Measurements from ENCODE around the gene IQGAP2. TPM values are rescaled to one million over a fixed set of nuclear protein-coding genes. Genes with fewer than 3 reads are reported as not detected.
A peak's percentile ranks its signal among the peaks of the same experiment; 100 is the strongest.

Gene IQGAP2
- total RNA-seq, 1 donor: 86.2 TPM

DNA sequence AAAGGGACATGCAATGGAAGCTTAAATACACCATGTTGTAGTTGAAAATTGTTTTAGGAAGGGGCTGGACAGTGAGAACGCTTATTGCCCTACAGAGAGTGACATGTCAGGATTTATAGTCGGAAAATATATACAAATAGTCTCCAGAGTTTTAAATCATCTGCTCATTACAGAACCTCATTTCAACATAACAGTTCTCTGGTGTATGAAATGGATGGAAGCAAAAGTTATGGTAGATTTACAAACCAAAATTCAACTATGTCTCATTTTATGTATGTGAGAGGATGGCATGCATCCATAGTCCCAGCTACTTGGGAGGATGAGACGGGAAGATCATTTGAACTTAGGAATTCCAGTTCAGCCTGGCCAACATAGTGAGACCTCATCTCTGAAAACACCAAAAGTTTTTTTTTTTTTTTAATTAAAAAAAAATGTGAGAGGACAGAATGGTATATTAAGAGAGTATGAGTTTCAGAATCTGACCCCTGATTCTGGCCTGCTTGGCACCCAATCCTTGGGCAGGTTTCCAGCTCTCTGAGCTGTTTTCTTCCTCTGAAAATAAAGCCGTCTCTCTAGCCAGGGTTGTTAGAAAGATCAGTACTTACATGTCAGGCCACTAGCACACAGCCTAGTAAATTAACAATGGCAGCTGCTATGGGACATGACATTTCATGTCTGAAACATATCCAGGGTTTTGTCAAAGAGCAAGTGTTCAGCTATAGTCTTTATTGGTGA is 40.1 kb downstream of the IQGAP2 start:
- peak in 1 of 3 donors; percentile 36 for DNase-seq (ENCODE audit: low read depth in 2 of 3, low spot score in 2 of 3)

DNA sequence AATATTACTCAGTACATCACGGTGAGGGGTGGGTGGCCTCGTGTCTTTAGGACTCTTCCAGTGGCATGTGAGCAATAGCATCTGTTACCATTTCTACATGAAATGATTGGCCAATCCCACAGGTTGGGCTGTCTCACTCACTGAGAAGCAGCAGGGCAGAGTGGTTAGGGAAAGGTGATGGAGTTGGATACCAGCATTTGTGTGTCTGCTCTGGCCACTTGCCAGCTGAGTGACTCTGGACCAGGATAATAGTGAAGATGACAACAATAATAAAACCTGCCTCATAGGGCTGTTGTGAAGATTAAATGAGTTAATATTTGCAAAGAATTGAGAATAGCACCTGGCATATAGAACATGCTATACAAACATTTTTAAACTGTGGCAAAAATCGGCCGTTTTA is 42.0 kb downstream of the IQGAP2 start:
- no peak for DNase-seq (ENCODE audit: low read depth in 2 of 3, low spot score in 2 of 3)

DNA sequence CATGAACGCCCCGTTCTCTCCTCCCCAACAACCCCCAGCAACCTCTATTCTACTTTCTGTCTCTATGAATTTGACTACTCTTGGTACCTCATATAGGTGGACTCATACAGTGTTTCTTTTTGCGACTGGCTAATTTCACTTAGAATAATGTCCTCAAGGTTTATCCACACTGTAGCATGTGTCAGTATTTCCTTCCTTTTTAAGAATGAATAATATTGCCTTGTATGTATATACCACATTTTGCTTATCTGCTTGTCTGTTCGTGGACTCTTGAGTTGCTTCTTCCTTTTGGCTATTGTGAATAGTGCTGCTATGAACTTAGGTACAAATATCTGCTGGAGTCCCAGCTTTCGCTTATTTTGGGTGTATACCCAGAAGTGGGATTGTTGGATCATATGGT is 42.7 kb downstream of the IQGAP2 start:
- peak in 2 of 3 donors; percentile 40 to 45 for DNase-seq (ENCODE audit: low read depth in 2 of 3, low spot score in 2 of 3)

DNA sequence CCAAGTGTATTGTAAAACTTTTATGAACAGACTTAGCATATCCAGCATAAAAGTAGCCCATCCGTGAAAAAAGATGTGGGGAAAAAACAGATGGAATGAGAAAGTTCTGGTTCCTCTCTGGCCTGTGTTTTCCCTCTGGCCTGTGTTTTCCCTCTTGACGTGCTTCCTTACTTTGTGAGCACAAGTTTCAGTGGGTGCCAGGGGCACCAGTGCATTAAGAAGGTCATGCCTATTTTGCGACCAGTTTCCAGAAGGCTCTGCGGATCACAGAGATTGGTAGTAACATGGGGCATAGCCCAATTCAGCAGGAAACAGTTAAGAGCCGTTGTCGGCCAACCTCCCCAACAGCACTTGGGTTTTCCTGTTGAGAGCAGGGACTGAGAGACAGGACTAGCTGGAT is 43.7 kb downstream of the IQGAP2 start:
- DNase-seq (ENCODE audit: low read depth in 2 of 3, low spot score in 2 of 3): no peak

DNA sequence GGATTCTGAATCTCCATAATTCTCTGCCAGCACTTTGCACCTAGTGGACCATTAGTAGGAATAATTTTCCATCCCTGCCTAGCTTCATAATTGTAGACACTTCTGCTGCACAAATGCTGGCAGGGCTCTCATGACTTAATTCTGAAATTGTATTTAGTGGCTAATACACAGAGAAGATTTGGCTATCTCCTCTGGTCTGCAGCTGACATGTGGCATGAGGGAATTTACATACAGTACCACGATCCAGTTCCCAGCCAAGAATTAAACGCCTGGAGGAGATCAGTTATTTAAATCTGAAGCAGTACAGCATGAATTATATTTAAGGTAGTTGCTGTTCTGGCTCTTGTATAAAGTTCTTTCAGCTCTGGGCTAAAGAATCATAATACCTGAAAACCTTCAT is 46.5 kb downstream of the IQGAP2 start:
- DNase-seq (ENCODE audit: low read depth in 2 of 3, low spot score in 2 of 3): no peak

DNA sequence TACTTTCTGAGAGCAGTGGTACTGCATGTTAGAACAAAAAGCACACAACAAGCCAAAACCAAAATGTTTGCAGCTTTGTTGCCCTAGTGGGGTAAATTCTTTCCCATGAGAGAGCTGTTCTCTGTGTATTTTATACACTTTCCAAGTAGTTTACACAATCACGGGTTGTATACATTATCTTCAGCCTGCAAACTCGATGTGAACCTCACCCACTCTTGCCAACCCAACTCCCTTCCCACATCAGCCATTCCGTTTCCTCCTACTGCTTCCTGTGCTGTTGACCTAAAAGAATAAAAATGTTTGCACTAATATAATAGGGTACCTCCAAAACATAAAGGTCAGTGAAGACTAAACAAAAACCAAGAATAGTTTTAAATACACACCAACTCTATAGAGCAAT is 47.0 kb downstream of the IQGAP2 start:
- no peak for DNase-seq (ENCODE audit: low read depth in 2 of 3, low spot score in 2 of 3)

DNA sequence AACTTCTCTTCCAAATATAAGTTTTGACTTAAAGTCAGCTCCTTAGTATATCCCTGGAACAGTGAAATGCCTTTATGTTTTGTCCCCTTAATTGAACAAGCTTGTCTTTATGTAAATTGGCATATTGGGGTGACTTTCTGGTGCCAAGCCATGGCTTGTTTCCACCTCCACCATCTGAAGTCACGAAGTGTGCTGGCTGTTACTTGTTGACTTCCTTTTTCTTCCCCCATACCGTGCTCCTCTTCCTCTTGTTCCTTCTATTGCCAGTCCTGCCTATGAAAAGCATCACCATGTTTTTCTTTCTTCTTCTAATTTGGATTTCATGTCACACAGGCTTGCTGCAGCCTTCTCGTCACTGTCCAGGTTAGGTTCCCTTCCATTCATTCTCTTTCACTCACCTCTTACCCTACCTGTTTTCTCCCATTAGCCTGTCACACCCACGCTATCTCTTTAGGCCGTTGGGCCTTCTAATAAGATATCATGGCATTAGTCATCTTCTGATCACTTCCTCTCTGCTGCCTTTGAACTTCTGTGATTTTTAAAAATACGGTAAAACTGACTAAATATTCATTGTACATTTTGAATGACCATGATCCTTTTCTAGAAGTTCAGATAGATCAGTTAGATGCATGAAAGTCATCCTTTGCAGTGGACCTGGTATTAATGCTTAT is 48.1 kb downstream of the IQGAP2 start:
- no peak for DNase-seq (ENCODE audit: low read depth in 2 of 3, low spot score in 2 of 3)

DNA sequence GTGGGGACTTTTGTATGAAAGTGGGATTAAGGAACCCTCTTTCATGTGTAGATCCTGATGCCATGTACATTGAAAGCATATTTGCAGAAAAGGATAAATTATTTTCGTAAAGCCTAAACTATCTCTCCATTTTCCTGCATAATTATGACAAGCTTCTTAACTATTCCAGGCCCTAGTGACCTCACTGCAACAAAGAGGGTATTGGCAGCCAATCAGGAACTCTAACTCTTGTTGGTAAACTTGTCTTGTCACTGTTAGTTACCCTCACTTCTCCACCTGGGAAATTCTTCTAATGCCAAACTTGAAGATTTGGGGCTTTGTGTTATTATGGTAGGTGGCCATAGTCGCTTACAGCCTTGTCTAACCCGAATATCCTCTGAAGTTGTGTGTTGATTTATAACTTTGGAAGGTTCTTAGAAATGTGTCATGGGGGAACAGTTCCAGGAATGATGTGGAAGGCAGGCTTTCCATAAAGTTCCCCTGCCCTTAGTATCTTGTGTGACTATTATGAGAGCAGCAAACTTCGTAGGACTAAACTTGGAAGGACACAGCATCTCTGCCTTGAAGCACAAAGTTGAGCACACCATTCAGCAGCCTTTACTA is 52.5 kb downstream of the IQGAP2 start:
- no peak for DNase-seq (ENCODE audit: low read depth in 2 of 3, low spot score in 2 of 3)

DNA sequence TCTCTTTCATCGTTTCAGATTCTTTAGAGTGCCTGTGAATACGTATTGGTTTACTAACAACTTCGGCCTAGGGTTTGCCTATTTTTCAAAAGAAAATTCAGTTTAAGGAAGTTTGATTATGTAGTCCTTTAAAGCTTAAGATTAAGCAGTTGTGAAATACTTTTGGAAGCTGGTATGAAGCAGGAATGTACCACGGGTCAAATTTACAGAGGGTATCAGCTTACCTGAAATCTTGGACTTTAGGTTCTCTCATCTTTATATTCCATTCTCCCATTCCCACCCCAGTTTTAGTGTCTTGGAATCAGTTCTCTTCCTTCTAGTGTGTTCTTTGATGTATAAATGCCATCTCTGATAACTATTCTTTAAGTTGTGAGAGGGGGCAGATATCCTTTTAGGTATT is 53.2 kb downstream of the IQGAP2 start:
- DNase-seq (ENCODE audit: low read depth in 2 of 3, low spot score in 2 of 3): no peak

DNA sequence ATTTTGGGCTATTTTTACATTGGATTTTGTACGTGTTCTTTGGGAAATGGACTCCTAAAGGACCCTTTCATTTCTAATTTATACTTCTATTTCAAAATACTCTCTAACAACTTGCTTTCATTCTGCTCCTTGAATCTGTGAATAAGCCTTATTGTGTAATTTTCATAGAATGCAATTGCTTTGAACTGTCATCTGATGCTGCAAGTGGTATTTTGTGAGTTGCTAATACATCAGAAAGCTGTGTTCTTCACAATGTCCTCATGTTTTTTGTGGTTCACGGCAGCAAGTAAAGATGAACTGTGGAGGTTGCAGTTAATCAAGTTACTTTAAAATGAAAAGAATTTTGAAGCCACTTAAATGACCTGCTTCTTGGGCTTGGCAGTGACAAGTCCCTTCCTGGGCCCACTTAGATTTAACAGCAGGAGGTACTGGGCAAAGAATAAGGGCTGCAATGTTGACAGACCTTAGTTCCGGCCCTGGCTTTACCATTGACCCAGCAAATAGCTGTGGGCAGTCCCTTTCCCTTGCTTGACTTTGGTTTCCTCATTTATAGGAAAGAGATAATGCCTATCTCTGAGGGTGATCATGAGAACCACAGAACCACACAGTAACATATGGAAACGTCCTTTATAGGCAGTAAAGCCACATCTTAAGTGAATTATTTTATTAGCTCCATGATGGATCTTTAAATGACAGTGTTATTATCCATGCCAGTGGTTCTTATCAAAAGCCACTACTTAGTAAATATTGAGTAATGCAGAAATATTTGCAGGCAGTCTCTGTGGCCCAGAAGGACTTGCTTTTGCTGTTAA is 54.8 kb downstream of the IQGAP2 start:
- no peak for DNase-seq (ENCODE audit: low read depth in 2 of 3, low spot score in 2 of 3)

DNA sequence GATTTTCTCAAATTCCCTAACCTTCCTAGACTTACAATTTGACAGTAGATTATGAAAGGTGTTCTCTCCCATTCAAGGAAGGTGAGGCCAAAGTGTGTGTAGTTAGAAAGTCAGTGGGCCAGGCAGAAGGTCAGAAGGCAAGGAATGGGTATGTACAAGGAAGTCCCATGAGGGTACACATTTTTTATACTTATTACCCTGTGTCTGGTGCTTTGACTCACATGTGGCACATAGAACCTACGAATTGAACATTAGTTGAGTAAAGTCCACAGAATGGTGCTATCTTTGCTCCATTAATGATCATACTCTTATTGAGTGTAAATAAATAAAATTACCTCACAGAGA is 55.4 kb downstream of the IQGAP2 start:
- no peak for DNase-seq (ENCODE audit: low read depth in 2 of 3, low spot score in 2 of 3)

DNA sequence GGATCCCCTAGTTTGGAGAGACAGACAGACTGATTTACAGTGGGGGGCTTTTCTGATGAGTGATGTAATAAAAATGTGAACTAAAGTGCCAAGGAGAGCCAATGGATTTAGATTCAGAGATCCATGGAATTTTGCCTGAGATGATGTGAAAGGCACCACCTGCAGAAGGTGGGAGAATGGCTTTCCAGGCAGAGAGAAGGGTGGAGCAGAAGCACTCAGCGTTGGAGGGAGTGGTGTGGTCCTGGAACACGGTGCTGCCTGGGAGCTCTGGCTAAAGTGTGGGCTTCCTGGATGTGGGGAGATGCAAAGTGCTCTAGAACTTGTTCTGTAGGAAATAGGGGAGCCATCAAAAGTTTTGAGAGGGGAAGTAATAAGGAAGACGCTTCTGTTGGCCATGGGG is 57.0 kb downstream of the IQGAP2 start:
- no peak for DNase-seq (ENCODE audit: low read depth in 2 of 3, low spot score in 2 of 3)

DNA sequence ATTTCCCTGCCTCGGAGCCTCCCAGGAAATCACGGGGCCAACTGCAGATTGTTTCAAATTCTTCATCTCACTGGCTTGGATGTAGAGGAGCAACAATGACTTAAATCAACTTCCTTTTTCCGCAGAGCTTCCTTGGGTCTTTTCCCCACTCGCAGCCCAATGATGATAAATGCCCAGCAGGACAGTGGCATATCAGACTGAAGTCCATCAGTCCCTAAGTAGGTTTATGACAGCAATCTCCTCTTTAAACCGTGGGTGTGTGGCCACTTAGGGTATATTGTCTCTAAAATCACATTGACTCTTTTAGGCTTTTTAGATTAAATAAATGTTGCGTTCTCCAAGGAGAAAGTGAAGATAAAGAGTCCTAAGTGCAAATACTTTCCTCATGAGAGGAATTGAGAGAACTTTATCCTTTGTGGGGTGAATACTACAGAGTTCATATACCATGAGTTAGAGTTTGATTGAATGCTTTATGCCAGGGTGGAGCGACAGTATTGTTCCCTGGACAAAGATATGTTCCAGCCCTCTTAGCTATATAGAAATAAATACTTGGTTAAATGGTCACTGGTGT is 59.1 kb downstream of the IQGAP2 start:
- no peak for DNase-seq (ENCODE audit: low read depth in 2 of 3, low spot score in 2 of 3)

DNA sequence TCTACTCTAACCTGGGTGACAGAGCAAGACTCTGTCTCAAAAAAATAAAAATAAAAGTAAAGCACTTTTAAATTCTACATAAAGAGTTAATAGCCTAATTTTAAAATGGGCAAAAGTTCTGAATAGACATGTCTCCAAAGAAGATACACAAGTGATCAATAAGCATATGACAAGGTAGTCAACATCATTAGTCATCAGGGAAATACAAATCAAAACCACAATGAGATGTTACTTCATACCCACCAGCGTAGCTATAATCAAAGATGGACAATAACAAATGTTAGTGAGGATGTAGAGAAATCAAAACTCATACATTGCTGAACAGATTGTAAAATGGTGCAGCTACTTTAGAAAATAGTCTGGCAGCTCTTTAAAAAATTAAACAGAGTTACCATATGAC is 64.1 kb downstream of the IQGAP2 start:
- DNase-seq (ENCODE audit: low read depth in 2 of 3, low spot score in 2 of 3): no peak

DNA sequence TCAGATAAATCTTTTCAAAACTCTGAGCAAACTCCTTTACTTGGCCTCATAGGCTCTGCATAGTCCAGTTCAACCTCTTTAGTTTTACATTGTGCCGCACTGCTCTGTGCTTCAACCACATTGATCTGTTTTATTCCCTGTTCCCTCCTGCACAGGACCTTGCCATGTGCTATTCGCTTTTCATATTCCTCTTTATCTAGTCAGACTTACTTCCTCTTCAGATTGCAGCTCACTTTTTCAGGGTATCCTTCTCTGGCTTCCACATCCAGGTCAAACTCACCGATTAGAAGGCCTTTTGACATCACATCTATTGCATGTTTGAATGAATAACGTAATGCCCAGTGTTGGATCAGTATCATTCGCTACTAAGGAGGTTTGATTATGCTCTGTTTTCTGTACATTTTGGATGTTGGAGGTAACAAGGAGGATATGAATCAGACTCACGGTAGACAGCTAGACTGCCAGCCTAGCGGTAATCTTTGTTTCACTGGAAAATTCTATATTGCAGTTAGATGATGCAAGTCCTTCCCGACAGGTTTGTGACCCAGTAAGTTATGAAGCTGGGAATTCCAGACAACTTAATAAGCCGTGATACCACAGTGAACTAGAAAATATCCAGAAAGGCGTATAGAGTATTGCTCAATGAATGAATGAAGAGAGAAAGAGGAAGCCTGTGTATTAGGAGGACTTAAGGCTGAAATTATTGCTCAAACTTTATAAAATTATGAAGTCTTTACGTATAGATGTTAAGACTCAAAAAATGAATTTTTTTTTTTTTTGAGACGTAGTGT is 65.7 kb downstream of the IQGAP2 start:
- DNase-seq (ENCODE audit: low read depth in 2 of 3, low spot score in 2 of 3): no peak

DNA sequence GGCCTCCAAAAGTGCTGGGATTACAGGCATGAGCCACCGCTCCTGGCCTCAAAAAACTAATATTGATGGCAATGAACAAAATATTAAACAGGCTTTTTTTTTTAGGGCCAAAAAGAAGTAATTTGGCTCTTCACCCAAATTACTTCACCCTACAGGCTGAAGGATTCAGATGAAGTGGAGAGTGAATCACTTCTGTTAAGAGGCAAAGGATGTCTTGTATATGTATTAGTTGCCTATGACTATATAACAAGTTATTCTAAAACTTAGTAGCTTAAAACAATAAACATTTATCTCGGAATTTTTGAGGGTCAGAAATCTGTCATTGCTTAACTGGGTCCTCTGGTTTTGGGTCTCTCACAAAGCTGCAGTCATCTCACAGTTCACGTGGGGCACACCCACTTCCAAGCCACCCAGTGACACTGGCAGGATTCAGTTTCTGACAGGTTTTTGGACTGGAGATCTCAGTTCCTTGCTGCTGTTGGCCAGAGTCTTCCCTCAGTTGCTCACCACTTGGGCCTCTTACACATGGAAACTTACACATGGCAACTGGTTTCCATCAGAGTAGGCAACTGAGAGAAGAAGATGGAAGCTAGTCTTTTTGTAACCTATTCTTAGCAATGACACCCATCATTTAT is 66.7 kb downstream of the IQGAP2 start:
- no peak for DNase-seq (ENCODE audit: low read depth in 2 of 3, low spot score in 2 of 3)

DNA sequence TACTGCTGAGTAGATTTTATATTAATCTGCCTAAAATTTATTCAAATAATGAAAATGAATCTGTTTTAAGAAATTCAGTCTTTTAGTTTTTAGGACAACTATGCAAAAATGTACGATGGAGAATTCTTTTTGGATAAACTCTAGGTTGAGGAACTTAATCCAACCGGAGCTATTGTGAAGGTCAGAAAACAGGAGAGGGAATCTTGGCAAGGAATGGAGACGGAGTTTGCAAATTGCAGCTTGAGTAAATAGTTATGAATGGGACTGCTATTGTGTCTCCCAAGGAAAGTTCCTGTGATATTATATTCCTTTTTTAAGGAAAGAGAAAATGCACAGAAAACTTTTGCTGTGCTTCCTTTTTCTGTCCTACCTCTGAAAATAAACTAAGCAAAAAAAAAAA is 67.9 kb downstream of the IQGAP2 start:
- no peak for DNase-seq (ENCODE audit: low read depth in 2 of 3, low spot score in 2 of 3)

DNA sequence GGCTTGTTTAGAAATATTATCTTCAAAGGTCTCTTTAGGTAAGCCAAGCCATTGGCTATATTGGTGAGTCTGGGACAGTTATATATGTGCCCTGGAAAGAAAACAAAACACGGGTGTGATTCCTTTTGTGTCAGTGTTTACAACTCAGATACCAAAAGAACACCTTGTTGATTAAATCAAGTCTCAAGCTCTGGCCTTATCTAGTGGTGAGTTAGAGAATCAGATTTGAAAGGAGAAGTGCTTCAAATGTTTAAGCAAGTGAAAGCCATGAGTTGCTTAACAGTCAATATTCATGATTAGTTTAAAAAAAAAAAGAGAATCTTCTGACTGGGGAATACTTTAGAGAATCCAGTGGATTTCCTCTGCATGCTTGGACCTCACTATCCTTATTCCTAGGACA is 68.3 kb downstream of the IQGAP2 start:
- no peak for DNase-seq (ENCODE audit: low read depth in 2 of 3, low spot score in 2 of 3)

DNA sequence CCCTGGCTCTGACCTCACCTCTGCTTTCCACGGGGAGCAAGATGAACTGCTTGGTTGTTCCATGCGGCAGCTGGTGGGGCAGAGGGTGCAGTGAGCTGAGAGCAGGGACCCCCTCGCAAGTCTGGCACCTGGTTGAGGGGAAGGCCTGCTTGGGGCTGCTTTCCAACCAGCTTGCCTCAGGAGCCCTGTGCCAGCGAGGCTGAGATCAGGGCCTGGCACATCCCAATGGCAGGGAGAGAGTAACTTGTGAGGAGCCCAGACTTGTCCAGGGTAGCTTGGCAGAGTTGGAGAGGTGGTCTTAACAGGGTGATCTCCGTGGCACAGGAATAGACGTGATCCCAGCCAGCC is 68.9 kb downstream of the IQGAP2 start:
- DNase-seq (ENCODE audit: low read depth in 2 of 3, low spot score in 2 of 3): no peak
